Effector memory CD4-positive, alpha-beta T cell (primary cell): Measurements from ENCODE around the gene APOL1.
A peak's percentile ranks its signal among the peaks of the same experiment; 100 is the strongest.

Experiments used
- DNase-seq, 3 donors: peaks; one replicate each; pipeline ENCODE4 v3.0.0-alpha.2; 2020
- H3K27ac ChIP-seq: 2 replicates; pipeline ENCODE4 v1.7.0; 2013; ENCODE audit warnings: mild to moderate bottlenecking, low read length, moderate library complexity; ENCODE audit not compliant: insufficient read depth, poor library complexity, severe bottlenecking
- H3K27me3 ChIP-seq: replicated peaks from 2 replicates; pipeline ENCODE4 v1.7.0; 2013; ENCODE audit warnings: mild to moderate bottlenecking, low read length; ENCODE audit not compliant: insufficient read depth, control insufficient read depth, poor library complexity, severe bottlenecking
- H3K36me3 ChIP-seq: 2 replicates; pipeline ENCODE4 v1.7.0; 2013; ENCODE audit warnings: mild to moderate bottlenecking, low read length, moderate library complexity; ENCODE audit not compliant: control insufficient read depth, insufficient read depth
- H3K4me1 ChIP-seq: 2 replicates; pipeline ENCODE4 v1.7.0; 2013; ENCODE audit warnings: low read length, mild to moderate bottlenecking; ENCODE audit not compliant: control insufficient read depth, insufficient read depth, poor library complexity, severe bottlenecking
- H3K4me3 ChIP-seq: 2 replicates; pipeline ENCODE4 v1.7.0; 2013; ENCODE audit warnings: low read length, low read depth, mild to moderate bottlenecking; ENCODE audit not compliant: insufficient read depth, poor library complexity, severe bottlenecking
- H3K9me3 ChIP-seq: 2 replicates; pipeline ENCODE4 v1.7.0; 2013; ENCODE audit warnings: mild to moderate bottlenecking, low read length, moderate library complexity; ENCODE audit not compliant: control insufficient read depth

APOL1 gene

DNA sequence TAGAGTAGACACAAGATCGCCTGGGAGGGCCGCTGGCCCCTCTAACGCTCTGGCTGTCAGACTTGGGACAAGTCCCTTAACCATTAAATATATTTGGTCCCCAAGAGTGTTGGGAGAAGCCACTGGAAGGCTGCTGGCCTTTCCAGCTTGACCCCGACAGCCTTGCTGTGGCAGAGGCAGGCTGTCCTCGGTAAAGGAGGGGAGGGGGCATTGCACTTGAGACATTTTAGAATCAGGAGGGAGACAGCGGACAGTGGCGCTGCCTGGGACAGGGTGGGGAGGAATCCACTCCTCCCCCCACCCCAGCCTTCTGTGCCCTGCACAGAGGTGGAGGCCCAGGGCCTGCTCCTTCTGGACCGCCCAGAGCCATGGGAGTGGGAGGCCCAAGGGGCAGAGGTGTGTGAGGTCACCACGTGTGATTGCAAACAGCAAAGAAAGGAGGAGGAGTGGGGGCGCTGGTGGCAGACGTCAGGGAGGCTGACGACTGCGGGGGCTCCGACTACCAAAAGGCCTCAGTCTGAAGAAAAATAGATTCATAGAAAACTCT is 28.9 kb downstream of the APOL1 start:
- peaks cover 12% of the 10 kb centered on the region for H3K4me1 ChIP-seq
- DNase-seq = no peak
- H3K27me3 ChIP-seq = no peaks in the 10 kb centered on the region
- H3K36me3 ChIP-seq = peaks cover 59% of the 10 kb centered on the region
- H3K27ac ChIP-seq = no peak overlapping the region
- no peak overlapping the region for H3K4me3 ChIP-seq
- no peaks in the 10 kb centered on the region for H3K9me3 ChIP-seq

GRCh38 chr22:36282328-36282831 is 29.4 kb downstream of the APOL1 start:
- H3K4me1 ChIP-seq = peaks cover 15% of the 10 kb centered on the region
- no peaks in the 10 kb centered on the region for H3K27me3 ChIP-seq
- no peak overlapping the region for H3K27ac ChIP-seq
- no peak overlapping the region for H3K4me3 ChIP-seq
- H3K9me3 ChIP-seq = no peaks in the 10 kb centered on the region
- DNase-seq = no peak
- H3K36me3 ChIP-seq = peaks cover 65% of the 10 kb centered on the region

GRCh38 chr22:36284171-36284571 is 31.2 kb downstream of the APOL1 start:
- DNase-seq = no peak
- H3K27ac ChIP-seq = no peak overlapping the region
- no peak overlapping the region for H3K4me3 ChIP-seq
- H3K4me1 ChIP-seq = peaks cover 24% of the 10 kb centered on the region
- H3K9me3 ChIP-seq = no peaks in the 10 kb centered on the region
- H3K36me3 ChIP-seq = peaks cover 82% of the 10 kb centered on the region
- no peaks in the 10 kb centered on the region for H3K27me3 ChIP-seq

- H3K9me3 ChIP-seq = no peaks in the 10 kb centered on the region
- no peak for DNase-seq
- H3K4me1 ChIP-seq = peaks cover 33% of the 10 kb centered on the region
- peaks cover 89% of the 10 kb centered on the region for H3K36me3 ChIP-seq
- no peak overlapping the region for H3K27ac ChIP-seq
- no peaks in the 10 kb centered on the region for H3K27me3 ChIP-seq
- H3K4me3 ChIP-seq = no peak overlapping the region
These were observed 32.1 kb downstream of the APOL1 start for GRCh38 chr22:36285017-36285416.

- Histone ChIP-seq H3K4me3 (no peak overlapping the region), H3K27ac (no peak overlapping the region), H3K36me3 (peaks cover 89% of the 10 kb centered on the region), H3K27me3 (no peaks in the 10 kb centered on the region), H3K4me1 (peaks cover 33% of the 10 kb centered on the region), H3K9me3 (no peaks in the 10 kb centered on the region)
- DNase-seq = no peak
These were observed 32.6 kb downstream of the APOL1 start for GRCh38 chr22:36285545-36285944.

DNA sequence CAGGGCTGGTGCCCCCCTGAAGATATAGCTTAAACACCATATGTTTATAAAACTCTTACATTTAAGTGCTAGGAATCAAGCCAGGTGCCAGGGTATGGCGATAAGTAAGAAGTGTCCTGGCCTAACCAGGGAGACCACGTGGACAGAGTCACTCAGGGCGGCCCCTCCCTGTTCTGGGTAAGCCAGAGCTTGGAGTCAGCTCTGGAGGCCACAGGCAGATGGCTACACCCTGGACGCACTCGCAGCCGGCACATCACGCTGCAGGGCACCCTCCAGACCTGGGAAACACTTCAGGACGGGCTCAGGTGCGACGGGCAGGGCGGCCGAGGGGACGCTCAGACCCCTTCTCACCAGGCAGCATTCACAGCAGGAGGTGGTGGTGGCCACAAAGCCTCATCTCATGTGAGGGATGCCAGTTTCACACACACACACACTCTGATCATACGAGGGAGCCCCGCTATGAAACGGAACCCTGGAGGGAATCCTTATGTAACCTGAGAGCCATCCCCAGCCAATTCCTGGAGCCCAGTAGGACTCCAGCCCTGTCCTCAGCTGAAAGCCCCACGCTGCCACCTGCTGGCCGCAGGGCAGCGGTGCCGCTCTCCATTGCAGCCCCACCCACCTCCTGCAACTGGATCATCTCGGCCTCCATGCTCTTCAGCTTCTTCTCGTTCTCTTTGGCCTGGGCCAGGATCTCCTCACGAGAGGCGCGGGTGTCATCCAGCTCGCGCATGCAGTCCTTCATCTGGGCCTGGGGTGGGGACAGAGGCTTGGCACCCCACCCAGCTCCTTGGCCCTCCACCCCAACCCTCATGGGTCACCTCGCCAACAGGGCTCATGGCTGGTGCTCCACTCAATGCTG is 33.4 kb downstream of the APOL1 start:
- peaks cover 33% of the 10 kb centered on the region for H3K4me1 ChIP-seq
- H3K27ac ChIP-seq = no peak overlapping the region
- no peaks in the 10 kb centered on the region for H3K9me3 ChIP-seq
- no peak overlapping the region for H3K4me3 ChIP-seq
- peaks cover 85% of the 10 kb centered on the region for H3K36me3 ChIP-seq
- no peaks in the 10 kb centered on the region for H3K27me3 ChIP-seq
- peak; percentile 25 to 54 (median 36) for DNase-seq

DNA sequence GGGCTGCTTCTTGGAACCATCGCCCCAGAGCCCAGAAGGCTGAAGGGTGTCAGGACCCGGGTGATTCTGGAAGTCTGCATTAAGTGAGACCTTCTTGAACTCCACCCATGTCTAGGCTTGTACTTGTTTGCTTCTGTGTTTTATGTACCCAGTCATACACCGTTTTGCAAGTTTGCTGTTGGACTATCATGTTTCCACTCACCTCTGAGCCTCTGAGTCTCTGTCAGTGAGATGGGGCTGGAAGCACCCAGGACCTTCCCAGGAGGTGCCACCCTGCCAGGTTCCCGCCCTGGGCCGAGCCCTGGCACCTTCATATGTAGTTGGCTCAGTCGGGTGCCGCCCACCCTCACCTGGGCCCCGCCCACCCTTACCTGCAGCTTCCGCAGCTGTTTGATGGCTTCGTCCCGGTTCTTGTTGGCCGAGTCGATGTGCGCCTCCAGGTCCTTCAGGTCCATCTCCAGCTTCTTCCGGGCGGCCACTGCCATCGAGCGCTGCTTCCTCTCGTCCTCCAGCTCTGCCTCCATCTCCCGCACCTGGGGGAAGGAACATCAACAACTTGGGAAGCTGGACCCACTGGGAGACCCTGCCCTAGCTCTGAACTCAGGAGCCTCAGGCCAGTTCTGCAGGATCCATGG is 35.1 kb downstream of the APOL1 start:
- no peak overlapping the region for H3K27ac ChIP-seq
- no peaks in the 10 kb centered on the region for H3K9me3 ChIP-seq
- DNase-seq = no peak
- H3K36me3 ChIP-seq = peaks cover 82% of the 10 kb centered on the region
- H3K4me1 ChIP-seq = peaks cover 40% of the 10 kb centered on the region
- H3K27me3 ChIP-seq = no peaks in the 10 kb centered on the region
- H3K4me3 ChIP-seq = no peak overlapping the region

DNA sequence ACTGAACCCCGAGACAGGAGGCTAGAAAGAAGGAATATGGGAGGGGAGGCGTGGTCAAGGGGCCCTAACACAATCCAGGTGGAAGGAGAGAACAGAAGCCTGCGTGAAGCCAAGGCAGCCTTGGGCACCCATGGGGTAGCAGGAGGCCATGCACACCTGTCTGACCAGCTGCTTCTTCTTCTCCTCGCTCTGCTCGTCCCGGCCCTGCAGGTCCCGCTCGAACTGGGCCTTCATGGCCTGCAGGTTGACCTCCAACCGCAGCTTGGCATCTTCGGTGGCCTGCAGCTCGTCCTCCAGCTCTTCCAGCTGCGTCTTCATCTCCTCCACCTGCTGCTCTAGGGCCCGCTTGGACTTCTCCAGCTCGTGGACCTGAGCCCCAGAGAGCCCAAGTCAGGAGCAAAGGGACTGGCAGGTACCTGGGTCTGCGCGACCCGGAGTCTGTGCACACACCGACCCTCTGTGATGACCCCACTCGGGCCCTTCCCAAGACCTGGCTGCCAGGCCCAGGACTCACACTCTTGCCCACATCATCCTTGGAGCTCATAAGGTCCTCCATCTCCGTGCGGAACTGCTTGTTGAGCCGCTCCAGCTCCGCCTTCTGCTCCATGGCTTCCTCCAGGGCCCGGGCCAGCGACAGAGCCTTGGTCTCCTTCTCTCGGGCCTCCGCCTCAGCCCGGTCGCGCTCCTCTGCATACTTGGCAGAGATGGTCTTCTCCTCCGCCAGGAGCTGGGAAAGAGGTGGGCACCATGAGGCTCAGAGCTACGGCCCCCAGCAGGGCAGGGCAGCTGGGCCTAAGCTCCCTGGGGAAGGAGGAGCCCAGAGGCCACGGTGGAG is 35.9 kb downstream of the APOL1 start:
- Histone ChIP-seq H3K4me3 (no peak overlapping the region), H3K27ac (no peak overlapping the region), H3K9me3 (no peaks in the 10 kb centered on the region), H3K36me3 (peaks cover 83% of the 10 kb centered on the region), H3K4me1 (peaks cover 45% of the 10 kb centered on the region), H3K27me3 (no peaks in the 10 kb centered on the region)
- DNase-seq = no peak

- peak overlapping the region; percentile 52 for H3K27ac ChIP-seq
- H3K4me3 ChIP-seq = peak overlapping the region; percentile 9
- peaks cover 83% of the 10 kb centered on the region for H3K36me3 ChIP-seq
- no peak for DNase-seq
- H3K4me1 ChIP-seq = peaks cover 45% of the 10 kb centered on the region
- no peaks in the 10 kb centered on the region for H3K9me3 ChIP-seq
- H3K27me3 ChIP-seq = no peaks in the 10 kb centered on the region
These were observed 36.5 kb downstream of the APOL1 start for GRCh38 chr22:36289406-36289870.
